DMS53 (cell line): ENCODE results near the gene CCDC159.
"Not testable (repeated sequence)": the region's sequence is repeated elsewhere in the genome, so short reads cannot be mapped to it uniquely, and the experiment has no call there.

Source experiments
- DNase-seq: peaks from one replicate; lab custom pipeline; 2025; lab: John Stamatoyannopoulos, UW

CCDC159 gene

GRCh38 chr19:11338569-11339253 is 7.6 kb upstream of the CCDC159 start:
- DNase-seq, result peak; percentile 33

- peak; percentile 95 for DNase-seq
Measured at GRCh38 chr19:11339254-11340098, 6.8 kb upstream of the CCDC159 start, which contains the start of gene RAB3D. RAB3D (minus strand) TSS chr19:11339657; CDS start chr19:11337399, 2,258 bp downstream.

GRCh38 chr19:11340099-11340467 is 6.2 kb upstream of the CCDC159 start:
- not testable (repeated sequence) for DNase-seq

- DNase-seq, result no peak
Measured at GRCh38 chr19:11342429-11342828, 3.9 kb upstream of the CCDC159 start.

GRCh38 chr19:11345122-11345803 is 1.1 kb upstream of the CCDC159 start:
- peak; percentile 57 for DNase-seq

- no peak for DNase-seq
Measured at GRCh38 chr19:11347546-11348039, 1.3 kb downstream of the CCDC159 start.

- no peak for DNase-seq
Measured at GRCh38 chr19:11349171-11349570, 2.9 kb downstream of the CCDC159 start.

GRCh38 chr19:11354102-11354501 is 7.8 kb downstream of the CCDC159 start:
- DNase-seq, result not testable (repeated sequence)

GRCh38 chr19:11355160-11356073 is 9.1 kb downstream of the CCDC159 start, which contains the start of gene PLPPR2:
PLPPR2 (plus strand) TSS chr19:11355432; CDS start chr19:11357674, 2,242 bp downstream.
- DNase-seq, result peak; percentile 95

GRCh38 chr19:11356074-11356397 is 9.7 kb downstream of the CCDC159 start:
- no peak for DNase-seq

- DNase-seq, result no peak
Measured at GRCh38 chr19:11356676-11357550, 10.6 kb downstream of the CCDC159 start.

- DNase-seq, result no peak
Measured at GRCh38 chr19:11359421-11359820, 13.1 kb downstream of the CCDC159 start.

GRCh38 chr19:11361037-11361770 is 14.9 kb downstream of the CCDC159 start:
- peak; percentile 39 for DNase-seq

- no peak for DNase-seq
Measured at GRCh38 chr19:11361771-11362731, 15.7 kb downstream of the CCDC159 start.

GRCh38 chr19:11363881-11364280 is 17.6 kb downstream of the CCDC159 start:
- DNase-seq, result no peak

GRCh38 chr19:11364296-11364904 is 18.1 kb downstream of the CCDC159 start:
- no peak for DNase-seq

GRCh38 chr19:11364935-11365334 is 18.6 kb downstream of the CCDC159 start:
- DNase-seq, result no peak

- DNase-seq, result no peak
Measured at GRCh38 chr19:11365557-11366117, 19.3 kb downstream of the CCDC159 start.
